Measurements from ENCODE around the gene NFE2. TPM values are rescaled to one million over a fixed set of nuclear protein-coding genes. Genes with fewer than 3 reads are reported as not detected.

NFE2 gene
- total RNA-seq, 4 donors from 2014 or later = 0.40 to 1.2 TPM; not detected in 2

GRCh38 chr12:54298904-54299303 is 1.9 kb downstream of the NFE2 start:
- no peak for DNase-seq
- Histone ChIP-seq H3K27ac (no peak overlapping the region), H3K9me3 (no peaks in the 10 kb centered on the region), H3K4me3 (no peak overlapping the region), H3K36me3 (no peaks in the 10 kb centered on the region), H3K27me3 (no peaks in the 10 kb centered on the region), H3K4me1 (no peaks in the 10 kb centered on the region)
- TF ChIP-seq CTCF (IDR thresholded peaks at IDR 0.05) (no peak), POLR2A (IDR thresholded peaks at IDR 0.05) (no peak)
- intact Hi-C loops (cut with DNase I; ENCODE audit: low total_unique reads) = loop anchor here (10.0 kb wide), 1 partner anchor 66 kb away; the partner anchor contains the start of gene GPR84

- Histone ChIP-seq H3K27ac (no peak overlapping the region), H3K27me3 (no peaks in the 10 kb centered on the region), H3K4me1 (no peaks in the 10 kb centered on the region), H3K9me3 (no peaks in the 10 kb centered on the region), H3K4me3 (no peak overlapping the region), H3K36me3 (no peaks in the 10 kb centered on the region)
- DNase-seq = no peak
- intact Hi-C loops (cut with DNase I; ENCODE audit: low total_unique reads) = loop anchor here (10.0 kb wide), 1 partner anchor 68 kb away; the partner anchor contains the start of gene GPR84
- TF ChIP-seq CTCF (IDR thresholded peaks at IDR 0.05) (no peak), POLR2A (IDR thresholded peaks at IDR 0.05) (no peak)
Observed at GRCh38 chr12:54296393-54297099, 4.3 kb downstream of the NFE2 start.

- Histone ChIP-seq H3K27me3 (no peaks in the 10 kb centered on the region), H3K9me3 (no peaks in the 10 kb centered on the region), H3K36me3 (no peaks in the 10 kb centered on the region), H3K4me3 (no peak overlapping the region), H3K4me1 (no peaks in the 10 kb centered on the region), H3K27ac (no peak overlapping the region)
- no peak for DNase-seq
- TF ChIP-seq CTCF (IDR thresholded peaks at IDR 0.05) (no peak), POLR2A (IDR thresholded peaks at IDR 0.05) (no peak)
- intact Hi-C loops (cut with DNase I; ENCODE audit: low total_unique reads) = loop anchor here (10.0 kb wide), 1 partner anchor 70 kb away; the partner anchor contains the start of gene GPR84
Observed at GRCh38 chr12:54294953-54295566, 5.8 kb downstream of the NFE2 start.

GRCh38 chr12:54294152-54294952 is 6.5 kb downstream of the NFE2 start:
- intact Hi-C loops (cut with DNase I; ENCODE audit: low total_unique reads) = loop anchor here (10.0 kb wide), 1 partner anchor 70 kb away; the partner anchor contains the start of gene GPR84
- Histone ChIP-seq H3K9me3 (no peaks in the 10 kb centered on the region), H3K4me1 (no peaks in the 10 kb centered on the region), H3K36me3 (no peaks in the 10 kb centered on the region), H3K4me3 (no peak overlapping the region), H3K27me3 (no peaks in the 10 kb centered on the region), H3K27ac (no peak overlapping the region)
- peak in 1 of 2 donors; percentile 32 for DNase-seq
- TF ChIP-seq POLR2A (IDR thresholded peaks at IDR 0.05) (no peak), CTCF (IDR thresholded peaks at IDR 0.05) (peak; percentile 27 to 48 (median 44))

Measured in uterus (tissue), 4 donors.